Stomach (tissue), 4 donors: ENCODE measurements around the gene ARL4D.

Experiments used
- CTCF ChIP-seq, 7 experiments: fragments of 450-650 bp in 4 of 7; fragments of 200-600 bp in 3 of 7; sonication (generic) in 3 of 7; IDR thresholded peaks; one replicate each; pipeline ENCODE4 v1.5.1; 2016 to 2019; ENCODE audit warnings: antibody characterized with exemption in 7 of 7, control low read depth in 2 of 7, mild to moderate bottlenecking in 1 of 7
- EP300 ChIP-seq: sonication (generic); formaldehyde crosslinking; IDR thresholded peaks from one replicate; pipeline ENCODE4 v1.6.1; 2017; ENCODE audit warnings: antibody characterized with exemption
- POLR2A ChIP-seq, 4 donors: fragments of 450-650 bp; IDR thresholded peaks; one replicate each; pipeline ENCODE4 v1.6.1; 2016; ENCODE audit warnings: antibody characterized with exemption in 4 of 4, control low read depth in 2 of 4, mild to moderate bottlenecking in 1 of 4, moderate library complexity in 1 of 4
- POLR2AphosphoS5 ChIP-seq, 3 donors: sonication (generic); formaldehyde crosslinking; IDR thresholded peaks; one replicate each; pipeline ENCODE4 v1.6.1; 2016; ENCODE audit warnings: antibody characterized with exemption in 3 of 3

- TF ChIP-seq CTCF (IDR thresholded peaks at IDR 0.05) (no peak), EP300 (no peak), POLR2AphosphoS5 (IDR thresholded peaks at IDR 0.05) (no peak), POLR2A (IDR thresholded peaks at IDR 0.05) (no peak)
These were observed 44.4 kb upstream of the ARL4D start for GRCh38 chr17:43354371-43354770.
